ENCODE data around the gene MC3R.
A peak's percentile ranks its signal among the peaks of the same experiment; 100 is the strongest.

GRCh38 chr20:56202493-56203077 lies 45.9 kb upstream of the MC3R start:
- TF ChIP-seq CTCF (IDR thresholded peaks at IDR 0.05) = peak in 1 of 4 experiments; percentile 22
- TF ChIP-seq POLR2A (IDR thresholded peaks at IDR 0.05) = no peak
- no peak for TF ChIP-seq POLR2AphosphoS5 (IDR thresholded peaks at IDR 0.05)
- no peak for TF ChIP-seq EP300 (IDR thresholded peaks at IDR 0.05)
